Measurements from ENCODE around the gene CBLC.
"Not testable (repeated sequence)": the region's sequence is repeated elsewhere in the genome, so short reads cannot be mapped to it uniquely, and the experiment has no call there.

CBLC gene

DNA sequence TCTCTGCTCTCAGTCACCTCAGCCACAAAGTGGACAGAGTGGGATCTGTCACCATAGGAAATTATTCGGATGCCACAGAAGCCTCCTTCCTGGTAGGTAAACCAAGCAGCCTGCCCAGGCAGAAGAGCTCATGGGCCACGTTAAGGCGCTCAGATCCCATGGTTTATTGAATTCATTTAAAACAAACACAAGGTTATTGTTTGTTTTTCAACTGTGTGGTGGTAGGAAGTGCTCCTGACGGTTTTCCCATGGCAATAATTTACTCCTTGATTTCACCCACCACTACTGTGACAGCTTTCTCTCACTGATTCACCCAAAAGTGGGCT, 45.6 kb downstream of the CBLC start:
- no peak overlapping the region for H3K4me3 ChIP-seq (ENCODE audit: insufficient read depth in 1 of 2, low read depth in 1 of 2, low read length in 2 of 2)
- H3K4me2 ChIP-seq (ENCODE audit: low read length, poor library complexity, severe bottlenecking): no peak overlapping the region
- H3K14ac ChIP-seq (ENCODE audit: low read length in 2 of 2): no peak overlapping the region
- no peaks in the 10 kb centered on the region for H3K36me3 ChIP-seq (ENCODE audit: control insufficient read depth in 1 of 2, insufficient read depth in 2 of 2, low read depth in 1 of 2, low read length in 2 of 2)
- H4K91ac ChIP-seq (ENCODE audit: low read length): no peak overlapping the region
- H2BK12ac ChIP-seq (ENCODE audit: low read length in 2 of 2): no peak overlapping the region
- no peak overlapping the region for H4K8ac ChIP-seq (ENCODE audit: low read length)
- no peaks in the 10 kb centered on the region for H3K9me3 ChIP-seq (ENCODE audit: control insufficient read depth, low read length)
- H2BK120ac ChIP-seq (ENCODE audit: low read depth, low read length): no peak overlapping the region
- H3K27ac ChIP-seq (ENCODE audit: low read length, poor library complexity, severe bottlenecking): no peak overlapping the region
- no peak overlapping the region for H3K23ac ChIP-seq (ENCODE audit: low read length in 2 of 2)
- H2BK15ac ChIP-seq (ENCODE audit: low read depth, poor library complexity, severe bottlenecking): no peak overlapping the region
- H3K4ac ChIP-seq (ENCODE audit: low read depth in 1 of 2, low read length in 2 of 2): no peak overlapping the region
- no peaks in the 10 kb centered on the region for H3K79me1 ChIP-seq (replicated peaks; ENCODE audit: low read length, poor library complexity, severe bottlenecking)
- no peak overlapping the region for H2AK5ac ChIP-seq (ENCODE audit: low read length, severe bottlenecking)
- no peak overlapping the region for H3K9ac ChIP-seq (ENCODE audit: low read length)
- H3K27me3 ChIP-seq (ENCODE audit: control insufficient read depth in 1 of 2, insufficient read depth in 1 of 2, low read length in 2 of 2): peaks cover 27 to 43% of the 10 kb centered on the region in 2 experiments
- no peak overlapping the region for H2AFZ ChIP-seq (ENCODE audit: low read depth, low read length)
- WGBS: 52% methylated on average over 2 of the region's 4 CpGs
- DNase-seq: no peak
- H3K4me1 ChIP-seq (ENCODE audit: control insufficient read depth, insufficient read depth, low read depth, low read length): peaks cover 3% of the 10 kb centered on the region
- H2BK5ac ChIP-seq (ENCODE audit: low read depth, low read length, poor library complexity, severe bottlenecking): no peak overlapping the region
- no peak overlapping the region for H3K18ac ChIP-seq (ENCODE audit: low read depth in 1 of 2, low read length in 2 of 2)

GRCh38 chr19:44824761-44825160, 47.1 kb downstream of the CBLC start:
- Histone ChIP-seq H3K27me3 (ENCODE audit: control insufficient read depth in 1 of 2, insufficient read depth in 1 of 2, low read length in 2 of 2) (peaks cover 24 to 44% of the 10 kb centered on the region in 2 experiments), H2AK5ac (ENCODE audit: low read length, severe bottlenecking) (no peak overlapping the region), H3K27ac (ENCODE audit: low read length, poor library complexity, severe bottlenecking) (no peak overlapping the region), H3K4me2 (ENCODE audit: low read length, poor library complexity, severe bottlenecking) (no peak overlapping the region), H3K14ac (ENCODE audit: low read length in 2 of 2) (no peak overlapping the region), H2BK120ac (ENCODE audit: low read depth, low read length) (no peak overlapping the region), H3K18ac (ENCODE audit: low read depth in 1 of 2, low read length in 2 of 2) (no peak overlapping the region), H3K4me3 (ENCODE audit: insufficient read depth in 1 of 2, low read depth in 1 of 2, low read length in 2 of 2) (no peak overlapping the region), H4K91ac (ENCODE audit: low read length) (no peak overlapping the region), H3K4me1 (ENCODE audit: control insufficient read depth, insufficient read depth, low read depth, low read length) (peaks cover 3% of the 10 kb centered on the region), H2BK12ac (ENCODE audit: low read length in 2 of 2) (no peak overlapping the region), H2BK15ac (ENCODE audit: low read depth, poor library complexity, severe bottlenecking) (no peak overlapping the region), H3K9ac (ENCODE audit: low read length) (no peak overlapping the region), H4K8ac (ENCODE audit: low read length) (no peak overlapping the region), H3K23ac (ENCODE audit: low read length in 2 of 2) (no peak overlapping the region), H2AFZ (ENCODE audit: low read depth, low read length) (no peak overlapping the region), H3K9me3 (ENCODE audit: control insufficient read depth, low read length) (no peaks in the 10 kb centered on the region), H3K79me1 (replicated peaks; ENCODE audit: low read length, poor library complexity, severe bottlenecking) (no peaks in the 10 kb centered on the region), H3K36me3 (ENCODE audit: control insufficient read depth in 1 of 2, insufficient read depth in 2 of 2, low read depth in 1 of 2, low read length in 2 of 2) (no peaks in the 10 kb centered on the region), H2BK5ac (ENCODE audit: low read depth, low read length, poor library complexity, severe bottlenecking) (no peak overlapping the region), H3K4ac (ENCODE audit: low read depth in 1 of 2, low read length in 2 of 2) (no peak overlapping the region)
- WGBS: 93% methylated on average over 4 of the region's 4 CpGs
- no peak for DNase-seq

DNA sequence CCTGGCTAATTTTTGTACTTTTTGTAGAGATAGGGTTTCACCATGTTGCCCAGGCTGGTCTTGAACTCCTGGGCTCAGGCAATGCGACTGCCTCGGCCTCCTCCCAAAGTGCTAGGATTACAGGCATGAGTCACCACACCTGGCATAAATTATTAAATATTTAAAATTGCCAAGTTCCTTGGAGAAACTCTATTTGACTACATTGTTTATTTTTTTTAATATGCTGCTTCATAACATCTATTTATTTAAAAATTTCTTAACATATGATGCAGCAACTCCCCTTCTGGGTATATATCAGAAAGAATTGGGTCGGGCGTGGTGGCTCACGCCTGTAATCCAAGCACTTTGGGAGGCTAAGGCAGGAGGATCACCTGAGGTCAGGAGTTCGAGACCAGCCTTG, 55.2 kb downstream of the CBLC start:
- WGBS: 70% methylated on average over 4 of the region's 6 CpGs
- not testable (repeated sequence) for H3K9me3 ChIP-seq (ENCODE audit: control insufficient read depth, low read length); H2BK120ac ChIP-seq (ENCODE audit: low read depth, low read length); H3K4ac ChIP-seq (ENCODE audit: low read depth in 1 of 2, low read length in 2 of 2); H3K9ac ChIP-seq (ENCODE audit: low read length); H2AFZ ChIP-seq (ENCODE audit: low read depth, low read length); DNase-seq; H2AK5ac ChIP-seq (ENCODE audit: low read length, severe bottlenecking); H4K8ac ChIP-seq (ENCODE audit: low read length); H3K4me2 ChIP-seq (ENCODE audit: low read length, poor library complexity, severe bottlenecking); H3K36me3 ChIP-seq (ENCODE audit: control insufficient read depth in 1 of 2, insufficient read depth in 2 of 2, low read depth in 1 of 2, low read length in 2 of 2); H2BK5ac ChIP-seq (ENCODE audit: low read depth, low read length, poor library complexity, severe bottlenecking); H3K27ac ChIP-seq (ENCODE audit: low read length, poor library complexity, severe bottlenecking); H3K23ac ChIP-seq (ENCODE audit: low read length in 2 of 2); H4K91ac ChIP-seq (ENCODE audit: low read length); H3K79me1 ChIP-seq (replicated peaks; ENCODE audit: low read length, poor library complexity, severe bottlenecking); H2BK15ac ChIP-seq (ENCODE audit: low read depth, poor library complexity, severe bottlenecking); H3K4me3 ChIP-seq (ENCODE audit: insufficient read depth in 1 of 2, low read depth in 1 of 2, low read length in 2 of 2); H3K18ac ChIP-seq (ENCODE audit: low read depth in 1 of 2, low read length in 2 of 2); H3K14ac ChIP-seq (ENCODE audit: low read length in 2 of 2); H2BK12ac ChIP-seq (ENCODE audit: low read length in 2 of 2); H3K4me1 ChIP-seq (ENCODE audit: control insufficient read depth, insufficient read depth, low read depth, low read length)
- H3K27me3 ChIP-seq (ENCODE audit: control insufficient read depth in 1 of 2, insufficient read depth in 1 of 2, low read length in 2 of 2): peaks cover 13 to 29% of the 10 kb centered on the region in 2 experiments

DNA sequence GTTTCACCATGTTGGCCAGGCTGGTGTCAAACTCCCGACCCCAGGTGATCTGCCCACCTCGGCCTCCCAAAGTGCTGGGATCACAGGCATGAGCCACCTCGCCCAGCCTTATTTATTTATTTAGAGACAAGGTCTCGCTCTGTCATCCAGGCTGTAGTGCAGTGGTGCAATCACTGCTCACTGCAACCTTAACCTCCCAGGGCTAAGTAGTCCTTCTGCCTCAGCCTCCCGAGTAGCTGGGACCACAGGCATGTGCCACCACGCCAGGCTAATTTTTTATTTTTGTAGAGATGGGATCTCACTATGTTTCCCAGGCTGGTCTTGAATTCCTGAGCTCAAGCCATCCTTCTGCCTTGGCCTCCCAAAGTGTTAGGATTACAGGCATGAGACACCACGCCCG, 56.7 kb downstream of the CBLC start:
- H2BK12ac ChIP-seq (ENCODE audit: low read length in 2 of 2); H4K8ac ChIP-seq (ENCODE audit: low read length); H3K14ac ChIP-seq (ENCODE audit: low read length in 2 of 2); H3K27ac ChIP-seq (ENCODE audit: low read length, poor library complexity, severe bottlenecking); DNase-seq; H2BK15ac ChIP-seq (ENCODE audit: low read depth, poor library complexity, severe bottlenecking); H2BK120ac ChIP-seq (ENCODE audit: low read depth, low read length); H3K4me1 ChIP-seq (ENCODE audit: control insufficient read depth, insufficient read depth, low read depth, low read length); H2BK5ac ChIP-seq (ENCODE audit: low read depth, low read length, poor library complexity, severe bottlenecking); H3K23ac ChIP-seq (ENCODE audit: low read length in 2 of 2); H3K9ac ChIP-seq (ENCODE audit: low read length); H3K4ac ChIP-seq (ENCODE audit: low read depth in 1 of 2, low read length in 2 of 2); H2AK5ac ChIP-seq (ENCODE audit: low read length, severe bottlenecking); H4K91ac ChIP-seq (ENCODE audit: low read length); H3K79me1 ChIP-seq (replicated peaks; ENCODE audit: low read length, poor library complexity, severe bottlenecking); H3K4me2 ChIP-seq (ENCODE audit: low read length, poor library complexity, severe bottlenecking); H3K18ac ChIP-seq (ENCODE audit: low read depth in 1 of 2, low read length in 2 of 2); H2AFZ ChIP-seq (ENCODE audit: low read depth, low read length); H3K36me3 ChIP-seq (ENCODE audit: control insufficient read depth in 1 of 2, insufficient read depth in 2 of 2, low read depth in 1 of 2, low read length in 2 of 2); H3K4me3 ChIP-seq (ENCODE audit: insufficient read depth in 1 of 2, low read depth in 1 of 2, low read length in 2 of 2); H3K9me3 ChIP-seq (ENCODE audit: control insufficient read depth, low read length): not testable (repeated sequence)
- H3K27me3 ChIP-seq (ENCODE audit: control insufficient read depth in 1 of 2, insufficient read depth in 1 of 2, low read length in 2 of 2): peaks cover 13 to 29% of the 10 kb centered on the region in 2 experiments
- 91% methylated on average over 6 of the region's 8 CpGs for WGBS
